Activated CD4-positive, alpha-beta T cell treated with anti-CD3 and anti-CD28 coated beads, Interleukin-2, amount 50 U/mL, for 48 hours (primary cell): ENCODE results near the gene SNRPA.
A peak's percentile ranks its signal among the peaks of the same experiment; 100 is the strongest.
"Not testable (repeated sequence)": the region's sequence is repeated elsewhere in the genome, so short reads cannot be mapped to it uniquely, and the experiment has no call there.

Experiments
- DNase-seq, 2 experiments: peaks; one replicate each; pipeline ENCODE4 v3.0.0-alpha.2; 2020

SNRPA gene

DNA sequence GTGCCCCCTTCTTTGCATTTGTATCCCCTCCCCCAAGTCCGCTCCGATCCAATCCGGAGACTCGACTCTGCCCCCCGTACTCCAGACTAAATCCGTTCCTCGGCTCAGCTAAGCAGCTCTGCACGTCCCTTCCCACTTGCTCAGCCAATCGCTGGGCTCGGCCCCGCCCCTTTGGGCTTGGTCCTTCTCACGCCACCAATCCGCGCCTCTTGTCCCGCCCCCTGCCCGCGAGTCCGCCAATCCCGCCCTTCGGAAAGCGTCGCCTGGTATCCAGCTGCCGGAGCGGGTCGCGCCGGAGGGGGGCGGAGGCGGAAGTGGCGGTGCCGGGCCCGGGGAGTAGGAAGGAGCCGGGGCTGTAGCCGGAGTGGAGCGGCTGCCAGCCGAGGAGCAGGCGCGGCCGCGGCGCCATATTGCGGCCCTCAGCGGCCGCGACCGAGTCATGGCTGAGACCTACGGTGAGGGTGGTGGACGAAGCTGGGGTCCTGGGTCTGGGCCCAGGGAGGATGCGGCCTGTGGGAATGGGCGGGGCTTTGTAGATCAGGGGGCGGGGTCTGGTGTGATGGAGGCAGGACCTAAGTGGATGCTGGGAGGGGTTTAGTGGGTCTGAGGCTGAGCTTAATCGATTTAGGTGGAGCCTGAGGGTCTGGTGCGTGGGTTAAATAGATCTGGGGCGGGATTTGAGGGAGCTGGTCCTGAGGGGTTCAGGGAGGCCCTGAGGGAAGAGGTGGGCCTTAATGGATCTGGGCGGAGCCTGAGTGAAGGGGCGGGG lies 27.1 kb downstream of the SNRPA start, which contains the start of gene RAB4B:
Gene RAB4B (plus strand): TSS at position 311 of the 769 bp plus-strand sequence. CDS start 129 bp downstream, at position 440.
- peak; percentile 100 for DNase-seq

DNA sequence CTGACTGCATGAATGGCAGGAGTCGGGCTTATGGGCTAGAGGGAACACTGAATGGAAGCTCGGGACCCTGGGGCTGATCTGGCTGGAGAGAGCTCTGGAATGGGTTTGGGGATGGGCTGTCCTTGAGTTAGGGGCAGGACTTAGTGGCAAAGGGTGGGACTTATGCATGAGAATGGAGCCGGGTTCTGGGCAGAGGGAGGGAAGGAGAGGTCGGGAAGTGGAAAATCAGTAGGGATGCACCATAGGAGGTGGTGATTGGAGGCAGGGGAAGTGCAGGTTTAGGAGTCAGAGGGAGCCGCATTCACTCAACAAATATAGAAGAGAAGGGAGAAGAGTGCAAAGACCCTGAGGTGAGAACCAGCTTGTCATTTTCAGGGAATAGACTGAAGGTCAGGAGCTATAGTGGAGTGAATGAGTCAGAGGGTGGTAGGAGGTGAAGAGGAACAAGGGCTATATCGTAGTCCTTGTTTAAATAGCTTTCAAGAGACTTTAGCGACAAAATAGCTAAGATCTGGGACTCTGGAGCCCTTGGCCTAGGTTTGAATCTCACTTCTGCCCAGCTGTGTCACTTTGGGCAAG lies 27.8 kb downstream of the SNRPA start:
- DNase-seq = no peak

DNA sequence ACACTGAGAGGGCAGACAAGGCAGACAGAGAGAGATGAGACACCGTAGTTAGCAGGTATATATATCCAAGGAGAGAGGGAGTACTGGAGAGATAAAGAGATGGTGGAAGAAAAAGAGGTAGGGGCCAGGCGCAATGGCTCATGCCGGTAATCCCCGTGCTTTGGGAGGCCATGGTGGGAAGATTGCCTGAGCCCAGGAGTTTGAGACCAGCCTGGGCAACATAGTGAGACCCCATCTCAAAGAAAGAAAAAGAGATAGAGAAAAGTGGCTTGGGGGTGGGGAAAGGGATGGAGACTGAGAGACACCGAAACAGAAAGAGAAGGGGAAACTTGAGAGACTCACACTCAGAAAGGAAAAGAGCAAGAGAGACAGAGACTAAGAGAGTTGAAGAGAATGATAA lies 29.6 kb downstream of the SNRPA start:
- no peak for DNase-seq

DNA sequence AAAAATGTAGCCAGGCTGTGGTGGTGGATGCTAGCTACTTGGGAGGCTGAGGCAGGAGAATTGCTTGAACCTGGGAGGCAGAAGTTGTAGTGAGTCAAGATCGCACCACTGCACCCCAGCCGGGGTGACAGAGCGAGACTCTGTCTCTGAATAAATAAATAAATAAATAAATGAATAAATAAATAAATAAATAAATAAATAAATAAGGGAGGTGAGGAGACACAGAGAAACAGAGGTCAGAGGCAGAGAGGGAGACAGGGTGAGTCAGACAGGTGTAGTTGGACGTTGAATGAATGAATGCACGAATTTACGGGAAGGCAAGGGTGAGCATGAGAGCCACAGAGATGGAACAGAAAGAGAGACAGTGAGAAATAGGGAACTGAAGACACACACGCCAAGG lies 30.1 kb downstream of the SNRPA start:
- no peak for DNase-seq

DNA sequence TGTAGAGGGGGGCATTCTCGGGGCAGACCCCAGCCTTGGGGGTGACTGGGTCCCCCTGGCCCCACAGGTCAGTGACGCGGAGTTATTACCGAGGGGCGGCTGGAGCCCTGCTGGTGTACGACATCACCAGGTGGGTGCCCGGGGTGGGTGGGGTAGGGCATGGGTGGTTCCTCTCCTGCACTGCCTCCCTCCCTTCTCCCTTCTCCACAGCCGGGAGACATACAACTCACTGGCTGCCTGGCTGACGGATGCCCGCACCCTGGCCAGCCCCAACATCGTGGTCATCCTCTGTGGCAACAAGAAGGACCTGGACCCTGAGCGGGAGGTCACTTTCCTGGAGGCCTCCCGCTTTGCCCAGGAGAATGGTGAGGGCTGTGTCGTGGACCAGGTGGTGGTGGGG lies 32.7 kb downstream of the SNRPA start:
- no peak for DNase-seq

DNA sequence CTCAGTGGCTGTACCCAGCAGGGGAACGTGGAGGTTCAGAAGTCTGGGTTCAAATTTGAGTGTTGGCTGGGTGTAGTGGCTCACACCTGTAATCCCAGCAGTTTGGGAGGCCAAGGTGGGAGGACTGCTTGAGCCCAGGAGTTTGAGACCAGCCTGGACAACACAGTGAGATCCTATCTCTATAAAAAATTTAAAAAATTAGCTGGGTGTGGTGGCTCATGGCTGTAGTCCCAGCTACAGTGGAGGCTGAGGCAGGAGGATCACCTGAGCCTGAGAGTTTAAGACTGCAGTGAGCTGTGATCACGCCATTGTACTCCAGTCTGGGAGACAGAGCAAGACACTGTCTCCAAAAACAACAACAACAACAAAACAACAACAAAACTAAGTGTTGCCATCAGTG lies 33.1 kb downstream of the SNRPA start:
- DNase-seq = not testable (repeated sequence)

DNA sequence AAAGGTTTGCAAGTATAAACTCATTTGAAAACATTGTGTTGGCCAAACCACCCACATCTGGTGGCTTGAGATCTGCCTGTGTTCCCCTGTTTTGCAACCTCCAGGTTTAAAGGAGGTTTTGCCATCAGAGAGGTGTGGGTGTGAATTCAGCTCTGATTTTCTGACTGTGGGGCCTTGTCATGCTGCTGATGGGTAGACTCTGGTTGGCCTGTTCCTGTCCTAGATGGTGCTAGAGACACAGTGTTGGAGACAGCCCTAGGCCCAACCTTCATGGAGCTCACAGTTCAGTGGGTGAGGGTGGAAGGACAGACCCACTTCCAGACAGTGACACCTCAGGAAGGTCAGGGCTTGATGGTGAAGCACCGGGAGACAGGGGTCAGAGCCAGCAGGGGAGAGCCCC lies 34.5 kb downstream of the SNRPA start:
- no peak for DNase-seq

DNA sequence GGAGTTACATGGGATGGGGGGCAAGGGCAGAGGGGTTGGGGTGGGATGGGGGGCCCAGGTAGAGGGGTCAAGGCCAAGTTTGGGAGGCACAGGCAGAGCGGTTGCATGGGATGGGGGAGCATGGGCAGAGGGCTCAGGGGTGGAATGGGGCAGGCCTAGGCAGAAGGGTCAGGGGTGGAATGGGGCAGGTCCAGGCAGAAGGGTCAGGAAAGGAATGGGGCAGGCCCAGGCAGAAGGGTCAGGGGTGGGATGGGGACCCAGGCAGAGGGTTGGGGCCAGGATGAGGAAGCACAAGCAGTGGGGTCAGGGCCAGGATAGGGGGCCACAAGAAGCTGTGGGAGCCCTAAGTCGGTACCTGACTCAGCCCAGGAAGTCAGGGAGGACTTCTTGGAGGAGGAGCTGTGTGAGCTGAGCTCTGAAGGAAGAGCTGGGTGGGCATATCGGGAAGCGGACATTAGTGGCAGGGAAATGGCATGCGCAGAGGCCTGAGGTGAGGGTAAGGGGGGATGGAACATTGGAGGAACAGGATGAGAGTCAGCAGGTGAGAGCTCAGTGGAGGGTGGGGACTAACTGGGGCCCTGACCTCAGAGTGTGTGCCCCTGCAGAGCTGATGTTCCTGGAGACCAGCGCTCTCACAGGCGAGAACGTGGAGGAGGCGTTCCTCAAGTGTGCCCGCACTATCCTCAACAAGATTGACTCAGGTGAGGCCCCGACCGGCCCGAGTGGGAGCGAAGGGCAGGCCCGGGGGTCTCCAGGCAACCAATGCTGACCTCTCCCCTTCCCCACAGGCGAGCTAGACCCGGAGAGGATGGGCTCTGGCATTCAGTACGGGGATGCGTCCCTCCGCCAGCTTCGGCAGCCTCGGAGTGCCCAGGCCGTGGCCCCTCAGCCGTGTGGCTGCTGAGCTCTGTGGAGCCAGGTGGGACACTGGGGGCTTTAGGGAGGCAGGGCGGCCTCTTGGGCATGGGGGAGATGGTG lies 35.3 kb downstream of the SNRPA start:
- no peak for DNase-seq

DNA sequence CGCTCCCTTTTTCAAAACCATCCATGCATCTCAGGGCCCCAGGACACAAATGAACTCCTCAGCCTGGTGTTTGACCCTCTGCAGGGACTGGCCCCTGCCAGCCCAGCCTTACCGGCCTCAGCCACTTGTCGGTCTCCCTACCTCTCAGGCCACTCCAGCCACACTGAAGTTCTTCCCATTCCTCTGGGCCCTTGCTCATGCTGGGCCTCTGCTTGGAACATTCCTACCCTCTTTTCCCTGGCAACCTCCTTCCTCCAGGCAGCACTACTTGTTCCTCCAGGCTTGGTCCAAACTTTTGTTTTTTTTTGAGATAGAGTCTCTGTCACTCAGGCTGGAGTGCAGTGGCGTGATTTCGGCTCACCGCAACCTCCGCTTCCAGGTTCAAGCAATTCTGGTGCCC lies 40.3 kb downstream of the SNRPA start:
- no peak for DNase-seq

DNA sequence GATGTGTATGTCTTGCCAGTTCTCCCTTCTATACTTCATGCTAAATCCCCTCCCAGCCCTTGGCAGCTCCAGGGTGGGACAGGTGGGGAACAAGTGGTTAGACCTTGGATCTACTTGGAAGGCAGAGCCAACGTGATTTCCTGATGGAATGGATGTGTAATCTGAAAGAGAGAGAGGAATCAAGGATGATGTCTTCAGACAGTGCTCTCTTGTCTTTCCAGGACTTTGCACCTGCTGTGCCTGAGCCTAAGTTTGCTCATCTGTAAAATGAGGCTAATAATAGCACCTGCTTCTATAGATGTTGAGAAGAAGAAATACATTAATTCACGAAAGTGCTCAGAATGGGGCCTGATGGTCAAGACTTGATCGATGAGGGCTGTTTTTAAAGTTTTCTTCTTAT lies 41.0 kb downstream of the SNRPA start:
- no peak for DNase-seq

DNA sequence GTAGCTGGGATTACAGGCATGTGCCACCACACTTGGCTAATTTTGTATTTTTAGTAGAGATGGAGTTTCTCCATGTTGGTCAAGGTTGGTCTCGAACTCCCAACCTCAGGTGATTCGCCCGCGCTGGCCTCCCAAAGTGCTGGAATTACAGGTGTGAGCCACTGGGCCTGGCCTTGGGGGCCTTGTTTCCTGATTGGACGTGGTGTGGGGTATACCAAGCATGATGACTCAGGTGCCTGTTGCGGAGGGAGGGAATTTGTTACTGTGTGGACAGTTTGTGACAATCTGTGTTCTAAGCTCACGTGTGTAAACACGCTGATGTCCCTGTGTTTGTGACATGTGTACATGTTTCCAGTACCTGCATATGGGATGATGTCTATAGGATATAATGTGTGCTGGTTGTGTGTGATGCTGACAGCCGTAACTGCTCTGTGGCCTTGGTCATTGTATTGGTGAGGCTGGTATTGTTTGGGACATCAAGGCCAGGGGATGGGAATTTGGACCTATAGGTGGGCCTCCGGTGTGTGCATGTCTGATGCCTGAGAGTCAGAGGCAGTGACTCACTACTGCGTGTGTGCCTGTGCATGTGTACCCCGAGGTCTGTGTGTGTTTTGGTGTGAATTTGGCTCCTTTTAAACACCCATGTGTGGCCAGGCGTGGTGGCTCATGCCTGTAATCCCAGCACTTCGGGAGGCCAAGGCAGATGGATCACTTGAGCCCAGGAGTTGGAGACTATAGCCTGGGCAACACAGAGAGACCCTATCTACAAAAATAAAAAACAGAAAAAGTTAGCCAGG lies 46.4 kb downstream of the SNRPA start:
- DNase-seq = no peak

DNA sequence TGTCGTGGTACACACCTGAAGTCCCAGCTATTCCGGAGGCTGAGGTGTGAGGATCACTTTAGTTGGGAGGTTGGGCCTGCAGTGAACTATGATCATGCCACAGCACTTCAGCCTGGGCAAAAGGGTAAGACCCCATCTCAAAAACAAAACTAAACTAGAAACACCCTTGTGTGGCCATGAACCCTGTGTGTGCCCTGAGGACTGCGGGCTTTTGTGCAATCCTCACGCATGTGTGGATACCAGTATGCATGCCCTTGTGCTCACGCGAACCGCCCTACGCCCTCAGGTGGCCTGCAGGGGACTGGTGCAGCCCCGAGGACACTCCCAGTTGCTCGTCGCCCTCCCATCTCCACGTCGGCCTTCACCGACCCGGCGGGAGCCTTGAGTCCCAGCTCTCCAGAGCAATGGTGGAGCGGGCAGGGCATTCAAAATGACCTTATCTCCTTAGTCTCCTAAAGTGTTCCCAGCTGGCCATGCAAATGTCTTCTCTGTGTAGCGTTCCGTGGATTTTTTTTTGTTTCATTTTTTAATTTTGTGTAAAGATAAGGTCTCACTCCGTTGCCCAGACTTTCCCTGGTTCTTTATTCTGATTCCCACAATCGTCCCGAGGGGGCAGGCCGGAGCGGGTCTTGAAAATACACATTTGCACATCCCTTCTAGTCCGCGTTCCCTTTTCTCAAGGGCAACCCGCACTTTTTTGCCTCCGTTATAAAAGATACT lies 47.1 kb downstream of the SNRPA start:
- DNase-seq = peak; percentile 68 to 77

DNA sequence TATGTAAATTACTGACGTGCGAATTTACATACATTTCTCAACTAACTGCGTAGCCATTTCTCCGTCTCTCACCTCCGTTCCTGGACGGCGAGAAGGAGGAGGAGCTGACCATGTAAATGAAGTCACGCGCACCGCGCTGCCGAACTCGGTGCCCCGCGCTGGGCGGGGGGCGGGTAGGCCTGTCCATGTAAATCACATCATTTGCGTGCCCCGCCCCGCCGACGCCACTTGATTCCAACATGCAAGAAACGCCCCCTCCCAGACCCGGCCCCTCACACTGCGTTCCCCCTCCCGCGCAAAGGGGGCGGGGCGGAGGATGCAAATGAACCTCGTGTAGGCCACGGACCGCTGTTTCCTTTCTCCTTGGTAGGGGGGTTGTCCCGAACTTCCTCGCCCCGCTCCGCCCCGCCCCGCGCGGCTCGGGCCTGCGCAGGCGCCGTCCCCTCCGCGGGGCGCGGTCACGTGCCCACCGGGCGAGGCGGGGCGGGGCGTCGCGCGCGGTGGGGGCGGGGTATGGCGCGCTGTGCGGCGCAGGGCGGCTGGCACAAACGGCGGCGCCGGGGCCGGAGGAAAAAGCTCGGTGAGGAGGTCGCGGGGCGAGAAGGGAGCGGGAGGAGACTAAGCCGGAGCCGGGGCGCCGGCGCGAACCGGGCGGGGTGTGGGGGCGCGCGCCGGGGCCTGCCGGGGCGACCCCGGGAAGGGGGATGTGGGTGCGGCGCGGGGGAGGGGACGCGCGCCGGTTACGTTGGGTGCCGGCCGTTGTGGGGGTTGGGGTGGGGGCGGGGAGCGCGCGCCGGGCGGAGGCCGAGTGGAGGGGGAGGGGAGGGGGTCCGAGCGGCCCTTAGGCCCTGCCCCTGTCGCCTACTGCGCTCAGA lies 47.9 kb downstream of the SNRPA start, which contains the start of gene EGLN2:
Gene EGLN2 (plus strand): TSS at position 509 of the 875 bp plus-strand sequence. CDS start 1,382 bp downstream, outside the sequence.
- peak; percentile 100 for DNase-seq

DNA sequence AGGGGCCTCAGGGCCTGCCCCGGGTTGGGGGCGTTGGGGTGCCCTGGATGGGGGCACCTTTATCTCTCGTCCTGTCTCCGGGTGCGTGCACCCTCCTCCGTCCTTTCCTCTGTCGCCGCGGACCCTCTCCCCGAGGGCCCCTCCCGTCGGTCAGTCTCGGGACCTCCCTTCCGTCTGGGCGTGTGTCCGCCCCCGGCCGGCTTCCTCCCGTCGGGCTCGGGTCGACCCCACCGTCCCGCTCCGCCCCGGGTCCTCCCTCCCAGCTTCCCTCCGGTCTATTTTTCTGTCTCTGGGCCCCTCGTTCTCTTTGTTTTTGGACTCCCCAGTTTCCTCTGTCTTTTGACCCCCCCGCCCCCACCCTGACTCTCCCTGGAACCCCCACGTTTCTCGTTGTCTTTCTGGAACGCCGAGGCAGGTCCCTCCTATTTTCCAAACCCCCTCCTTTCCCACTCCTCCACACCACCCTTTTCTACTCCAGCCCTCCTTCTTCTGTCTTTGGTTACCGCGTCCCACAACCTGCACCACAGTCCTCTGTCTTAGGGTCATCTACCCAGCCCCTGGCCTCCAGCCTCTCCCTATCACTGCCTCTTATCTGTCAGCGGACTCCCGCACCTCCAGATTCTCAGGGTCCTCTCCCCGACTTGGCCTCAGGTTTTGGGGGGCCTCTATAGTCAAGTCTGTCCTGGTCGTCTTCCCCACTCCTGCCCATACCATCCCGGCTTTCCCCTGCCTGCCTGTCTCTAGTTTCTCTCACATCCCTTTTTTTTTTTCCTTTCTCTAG lies 48.7 kb downstream of the SNRPA start:
- peak in 1 of 2 experiments; percentile 51 for DNase-seq

DNA sequence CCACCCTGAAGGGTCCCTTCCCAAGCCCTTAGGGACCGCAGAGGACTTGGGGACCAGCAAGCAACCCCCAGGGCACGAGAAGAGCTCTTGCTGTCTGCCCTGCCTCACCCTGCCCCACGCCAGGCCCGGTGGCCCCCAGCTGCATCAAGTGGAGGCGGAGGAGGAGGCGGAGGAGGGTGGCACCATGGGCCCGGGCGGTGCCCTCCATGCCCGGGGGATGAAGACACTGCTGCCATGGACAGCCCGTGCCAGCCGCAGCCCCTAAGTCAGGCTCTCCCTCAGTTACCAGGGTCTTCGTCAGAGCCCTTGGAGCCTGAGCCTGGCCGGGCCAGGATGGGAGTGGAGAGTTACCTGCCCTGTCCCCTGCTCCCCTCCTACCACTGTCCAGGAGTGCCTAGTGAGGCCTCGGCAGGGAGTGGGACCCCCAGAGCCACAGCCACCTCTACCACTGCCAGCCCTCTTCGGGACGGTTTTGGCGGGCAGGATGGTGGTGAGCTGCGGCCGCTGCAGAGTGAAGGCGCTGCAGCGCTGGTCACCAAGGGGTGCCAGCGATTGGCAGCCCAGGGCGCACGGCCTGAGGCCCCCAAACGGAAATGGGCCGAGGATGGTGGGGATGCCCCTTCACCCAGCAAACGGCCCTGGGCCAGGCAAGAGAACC lies 49.5 kb downstream of the SNRPA start:
- DNase-seq = no peak

DNA sequence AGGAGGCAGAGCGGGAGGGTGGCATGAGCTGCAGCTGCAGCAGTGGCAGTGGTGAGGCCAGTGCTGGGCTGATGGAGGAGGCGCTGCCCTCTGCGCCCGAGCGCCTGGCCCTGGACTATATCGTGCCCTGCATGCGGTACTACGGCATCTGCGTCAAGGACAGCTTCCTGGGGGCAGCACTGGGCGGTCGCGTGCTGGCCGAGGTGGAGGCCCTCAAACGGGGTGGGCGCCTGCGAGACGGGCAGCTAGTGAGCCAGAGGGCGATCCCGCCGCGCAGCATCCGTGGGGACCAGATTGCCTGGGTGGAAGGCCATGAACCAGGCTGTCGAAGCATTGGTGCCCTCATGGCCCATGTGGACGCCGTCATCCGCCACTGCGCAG lies 50.0 kb downstream of the SNRPA start:
- DNase-seq = no peak

DNA sequence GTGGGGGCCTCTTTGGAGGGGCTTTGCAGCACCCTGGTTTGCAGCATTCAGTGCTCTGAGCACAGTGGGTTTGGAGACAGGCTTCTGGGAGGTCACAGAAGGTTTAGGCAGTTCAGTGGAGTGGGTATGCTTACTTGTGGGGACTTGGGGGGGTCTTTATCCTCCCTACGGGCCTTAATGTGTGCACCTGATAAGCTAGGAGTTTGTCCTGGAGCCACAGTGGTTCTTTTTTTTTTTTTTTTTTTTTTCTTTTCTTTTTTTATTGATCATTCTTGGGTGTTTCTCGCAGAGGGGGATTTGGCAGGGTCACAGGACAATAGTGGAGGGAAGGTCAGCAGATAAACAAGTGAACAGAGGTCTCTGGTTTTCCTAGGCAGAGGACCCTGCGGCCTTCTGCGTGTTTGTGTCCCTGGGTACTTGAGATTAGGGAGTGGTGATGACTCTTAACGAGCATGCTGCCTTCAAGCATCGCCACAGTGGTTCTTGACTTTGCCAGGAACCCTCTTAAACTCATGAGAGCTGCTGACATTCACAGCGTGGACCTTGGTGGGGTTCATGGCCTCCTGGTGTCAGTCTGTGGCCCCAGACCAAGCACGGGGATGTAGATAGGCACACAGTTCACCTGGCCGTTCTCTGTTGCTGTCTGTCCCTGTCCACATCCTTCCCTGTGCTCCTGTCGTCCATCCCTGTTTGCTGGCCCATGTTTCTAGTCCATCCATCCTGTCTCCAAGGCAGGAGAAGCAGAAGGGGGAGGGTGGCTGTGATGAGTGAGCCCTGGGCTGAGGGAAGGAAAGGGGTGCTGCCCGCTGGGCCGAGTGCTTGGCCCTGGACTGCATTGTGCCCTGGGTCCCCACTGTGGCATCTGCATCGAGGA lies 50.7 kb downstream of the SNRPA start:
- no peak for DNase-seq
